HEK293T (cell line): ENCODE results near the gene SAMSN1.

Source experiments
- BHLHE40 ChIP-seq: fragments of 450-650 bp; IDR thresholded peaks from 2 replicates; pipeline ENCODE4 v1.6.1; 2016; ENCODE audit warnings: mild to moderate bottlenecking, moderate library complexity, borderline replicate concordance
- ELF4 ChIP-seq: fragments of 450-650 bp; IDR thresholded peaks from 2 replicates; pipeline ENCODE4 v1.6.1; 2017; ENCODE audit warnings: antibody characterized with exemption
- FOXA1 ChIP-seq: fragments of 450-650 bp; IDR thresholded peaks from 2 replicates; pipeline ENCODE4 v1.6.1; 2016; ENCODE audit warnings: mild to moderate bottlenecking
- FOXK2 ChIP-seq: fragments of 450-650 bp; IDR thresholded peaks from 2 replicates; pipeline ENCODE4 v1.6.1; 2016; ENCODE audit warnings: mild to moderate bottlenecking
- LEF1 ChIP-seq: fragments of 450-650 bp; IDR thresholded peaks from 2 replicates; pipeline ENCODE4 v1.6.1; 2017; ENCODE audit warnings: mild to moderate bottlenecking, borderline replicate concordance
- NFRKB ChIP-seq: fragments of 450-650 bp; IDR thresholded peaks from 2 replicates; pipeline ENCODE4 v1.6.1; 2016; ENCODE audit warnings: mild to moderate bottlenecking, moderate library complexity
- SP1 ChIP-seq: fragments of 450-650 bp; IDR thresholded peaks from 2 replicates; pipeline ENCODE4 v1.6.1; 2017
- SUZ12 ChIP-seq: fragments of 450-650 bp; IDR thresholded peaks from 2 replicates; pipeline ENCODE4 v1.6.1; 2016; ENCODE audit warnings: mild to moderate bottlenecking
- ZNF384 ChIP-seq: fragments of 450-650 bp; IDR thresholded peaks from 2 replicates; pipeline ENCODE4 v1.6.1; 2016

- TF ChIP-seq SP1 (no peak), ZNF384 (no peak), ELF4 (no peak), SUZ12 (no peak), FOXA1 (no peak), FOXK2 (no peak), LEF1 (no peak), BHLHE40 (no peak), NFRKB (no peak)
Measured at GRCh38 chr21:14526836-14527695, 19.0 kb downstream of the SAMSN1 start.
